Calu3 (cell line): ENCODE measurements around the gene OR2AT4. TPM values are rescaled to one million over a fixed set of nuclear protein-coding genes. Genes with fewer than 3 reads are reported as not detected.
"Not testable (repeated sequence)": the region's sequence is repeated elsewhere in the genome, so short reads cannot be mapped to it uniquely, and the experiment has no call there.

Experiments used
- BruUV-seq: library from RNA; stranded (reverse); fragments of 400-500 nt; replicated peaks from 2 replicates; lab custom pipeline; 2021; lab: Mats Ljungman, UMichigan
- CTCF ChIA-PET: fragments of 300-600 bp; sonication (Branson Sonifier 250); formaldehyde crosslinking; loops from one replicate; lab custom pipeline; 2022; ENCODE audit warnings: antibody characterized with exemption; lab: Charles Lee
- DNase-seq: peaks from one replicate; pipeline ENCODE4 v3.0.0; 2022
- H3K27ac Mint-ChIP-seq: one replicate; pipeline ENCODE4 v1.8.0; 2022; ENCODE audit warnings: mixed read lengths; ENCODE audit not compliant: unreplicated experiment
- H3K27me3 Mint-ChIP-seq: one replicate; pipeline ENCODE4 v1.8.0; 2022; ENCODE audit warnings: mixed read lengths; ENCODE audit not compliant: unreplicated experiment
- H3K36me3 Mint-ChIP-seq: one replicate; pipeline ENCODE4 v1.8.0; 2022; ENCODE audit warnings: mild to moderate bottlenecking, moderate library complexity, mixed read lengths; ENCODE audit not compliant: insufficient read depth, unreplicated experiment
- H3K4me1 Mint-ChIP-seq: one replicate; pipeline ENCODE4 v1.8.0; 2022; ENCODE audit warnings: mild to moderate bottlenecking, low read depth, mixed read lengths; ENCODE audit not compliant: unreplicated experiment
- H3K4me3 Mint-ChIP-seq: one replicate; pipeline ENCODE4 v1.8.0; 2022; ENCODE audit warnings: mild to moderate bottlenecking, low read depth, moderate library complexity, mixed read lengths; ENCODE audit not compliant: unreplicated experiment
- H3K9me3 Mint-ChIP-seq: one replicate; pipeline ENCODE4 v1.8.0; 2022; ENCODE audit warnings: low read depth, mixed read lengths; ENCODE audit not compliant: unreplicated experiment
- CTCF ChIP-seq: fragments of 200-600 bp; IDR thresholded peaks from one replicate; pipeline ENCODE4 v1.8.0; 2022; ENCODE audit warnings: antibody characterized with exemption; ENCODE audit not compliant: unreplicated experiment
- intact Hi-C: fragments of 100-400 bp; cut with micrococcal nuclease; formaldehyde crosslinking; loops from one replicate; pipeline ENCODE4 v1.10.0; 2022; ENCODE audit not compliant: unreplicated experiment
- total RNA-seq: library from RNA; stranded (reverse); gene quantifications from 2 replicates; pipeline ENCODE4 v1.2.3, GENCODE V29; 2022

The OR2AT4 gene
- total RNA-seq, 1 experiment from 2014 or later = not detected

DNA sequence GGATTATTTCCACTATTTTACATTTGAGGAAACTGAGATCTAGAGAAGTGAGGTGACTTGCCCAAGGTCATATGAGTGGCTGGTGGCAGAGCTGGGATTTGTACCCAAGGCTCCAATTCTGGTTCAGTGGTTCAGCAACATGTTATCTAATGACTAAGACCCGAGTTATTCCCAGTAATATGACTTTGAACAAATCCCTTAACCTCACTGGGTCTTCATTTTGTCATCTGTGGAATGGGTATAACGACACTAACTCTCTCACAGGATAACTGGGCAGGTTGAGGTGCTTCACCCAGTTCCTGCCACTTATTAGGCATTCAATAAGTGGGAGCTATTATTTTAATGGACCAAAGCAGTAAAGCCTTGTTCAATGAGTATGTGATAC is 489 bp upstream of the OR2AT4 start:
- no peaks in the 10 kb centered on the region for H3K9me3 Mint-ChIP-seq
- BruUV-seq = no TSS peak
- CTCF ChIA-PET = no interaction called here
- H3K4me3 Mint-ChIP-seq = no peak overlapping the region
- no peaks in the 10 kb centered on the region for H3K36me3 Mint-ChIP-seq
- no peak for TF ChIP-seq CTCF
- peaks cover 17% of the 10 kb centered on the region for H3K27me3 Mint-ChIP-seq
- no peak overlapping the region for H3K27ac Mint-ChIP-seq
- intact Hi-C loops = no loop called here
- H3K4me1 Mint-ChIP-seq = peaks cover 9% of the 10 kb centered on the region
- no peak for DNase-seq

DNA sequence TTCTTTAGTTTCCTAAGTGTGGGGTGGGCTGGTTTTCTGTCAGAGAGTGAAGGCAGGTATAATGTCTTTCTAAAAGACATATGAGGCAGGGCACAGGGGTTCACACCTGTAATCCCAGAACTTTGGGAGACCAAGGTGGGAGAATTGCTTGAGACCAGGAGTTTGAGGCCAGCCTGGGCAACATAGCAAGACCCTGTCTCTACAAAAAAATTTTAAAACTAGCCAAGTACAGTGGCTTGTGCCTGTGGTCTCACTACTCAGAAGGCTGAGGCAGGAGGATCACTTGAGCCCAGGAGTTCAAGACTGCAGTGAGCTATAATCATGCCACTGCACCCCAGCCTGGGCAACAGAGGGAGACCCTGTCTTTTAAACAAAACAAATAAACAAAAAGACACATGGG is 2.3 kb downstream of the OR2AT4 start:
- not testable (repeated sequence) for BruUV-seq

DNA sequence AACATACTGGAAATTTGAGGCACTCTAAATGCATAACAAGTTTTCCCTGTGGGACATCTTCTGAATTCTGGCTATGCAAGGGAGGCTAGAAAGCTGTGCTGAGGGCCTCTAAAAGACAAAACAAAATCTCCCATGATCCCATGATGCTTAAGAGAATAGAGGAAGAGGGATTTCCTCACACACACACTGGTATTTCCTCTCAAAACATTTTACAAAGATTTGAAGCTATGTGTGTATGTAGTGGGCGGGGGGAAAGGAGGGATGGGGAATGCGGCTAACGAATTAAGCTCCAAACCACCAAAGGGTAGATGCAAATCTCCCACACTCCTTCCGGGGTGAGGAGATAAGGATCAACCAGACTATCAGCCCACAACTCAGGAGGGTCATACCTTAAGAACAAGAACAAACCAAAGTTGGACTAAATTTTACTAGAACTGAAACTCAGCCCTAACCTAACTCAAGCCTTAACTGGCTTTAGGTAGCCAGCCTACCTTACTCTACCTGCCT is 6.0 kb downstream of the OR2AT4 start:
- CTCF ChIA-PET = no interaction called here
- no peak for DNase-seq
- Mint-ChIP-seq H3K9me3 (peaks cover 11% of the 10 kb centered on the region), H3K27me3 (peaks cover 27% of the 10 kb centered on the region), H3K27ac (no peak overlapping the region), H3K36me3 (no peaks in the 10 kb centered on the region), H3K4me1 (peaks cover 9% of the 10 kb centered on the region), H3K4me3 (no peak overlapping the region)
- intact Hi-C loops = no loop called here
- no TSS peak for BruUV-seq
- TF ChIP-seq CTCF = no peak

More for the DNA sequence above, 2.3 kb downstream of the OR2AT4 start:
- H3K4me3 Mint-ChIP-seq, H3K4me1 Mint-ChIP-seq, DNase-seq, H3K36me3 Mint-ChIP-seq, intact Hi-C loops, H3K9me3 Mint-ChIP-seq, H3K27ac Mint-ChIP-seq, CTCF ChIA-PET: not testable (repeated sequence)
- H3K27me3 Mint-ChIP-seq = peaks cover 29% of the 10 kb centered on the region

DNA sequence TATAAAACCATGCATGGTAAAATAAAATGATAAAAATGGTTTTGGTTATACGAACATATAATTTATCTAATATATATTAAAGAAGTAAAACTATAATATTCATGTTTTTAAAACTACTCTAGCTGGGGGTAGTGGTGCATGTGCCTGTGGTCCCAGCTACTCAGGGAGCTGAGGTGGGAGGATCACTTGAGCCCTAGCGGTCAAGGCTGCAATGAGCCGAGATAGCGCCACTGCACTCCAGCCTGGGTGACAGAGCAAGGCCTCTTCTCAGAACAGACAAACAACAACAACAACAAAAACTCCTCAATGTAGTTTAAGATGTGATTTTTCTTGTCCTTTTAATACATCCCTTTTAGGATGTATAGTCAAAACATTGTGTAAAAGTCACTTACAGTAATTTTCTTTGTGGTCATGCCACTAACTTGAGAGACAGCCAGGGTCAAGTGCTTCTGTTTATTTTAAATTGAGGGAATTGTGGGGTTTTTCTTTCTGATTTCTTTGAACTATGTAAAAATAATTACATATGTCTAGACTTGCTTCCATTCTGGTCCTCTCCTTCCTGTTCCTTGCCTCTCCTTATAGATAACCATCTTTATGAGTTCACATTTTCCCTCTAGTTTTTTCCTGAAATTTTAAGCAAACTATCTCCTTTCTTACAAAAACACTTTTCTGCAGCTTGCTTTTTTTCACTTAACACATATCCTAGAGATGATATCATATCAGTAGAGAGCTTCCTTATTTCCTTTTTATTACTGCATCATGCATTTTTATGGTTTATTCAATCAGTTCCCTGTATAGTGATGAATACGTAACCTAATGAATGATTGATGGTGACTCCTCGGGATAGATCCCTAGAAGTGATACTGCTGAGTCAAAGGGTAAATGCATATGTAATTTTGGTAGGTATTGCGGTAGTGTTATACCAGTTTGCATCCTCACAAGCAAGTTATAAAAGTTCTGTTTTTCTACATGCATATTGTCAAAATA is 9.1 kb downstream of the OR2AT4 start:
- BruUV-seq = no TSS peak
- H3K27me3 Mint-ChIP-seq = peaks cover 26% of the 10 kb centered on the region
- CTCF ChIA-PET = no interaction called here

More for the DNA sequence above, 9.1 kb downstream of the OR2AT4 start:
- H3K27ac Mint-ChIP-seq = no peak overlapping the region
- H3K4me1 Mint-ChIP-seq = no peaks in the 10 kb centered on the region
- no peak for TF ChIP-seq CTCF
- no peak for DNase-seq
- no peak overlapping the region for H3K4me3 Mint-ChIP-seq
- H3K36me3 Mint-ChIP-seq = no peaks in the 10 kb centered on the region
- peaks cover 11% of the 10 kb centered on the region for H3K9me3 Mint-ChIP-seq
- intact Hi-C loops = no loop called here
